Neural cell (in vitro differentiated cells): ENCODE data around the gene HSH2D. TPM values are rescaled to one million over a fixed set of nuclear protein-coding genes. Genes with fewer than 3 reads are reported as not detected.

ENCODE experiments used
- H2AFZ ChIP-seq: fragments of 200-600, 300-800 bp; sonication (generic), shearing (Covaris generic); 2 replicates; pipeline ENCODE4 v1.6.0; 2014; ENCODE audit warnings: low read depth, mild to moderate bottlenecking, antibody characterized with exemption, low read length, moderate library complexity
- H3F3A ChIP-seq: fragments of 200-600 bp; shearing (Covaris generic); 2 replicates; pipeline ENCODE4 v1.6.1; 2016; ENCODE audit warnings: mild to moderate bottlenecking, moderate library complexity, mixed read lengths, antibody characterized with exemption, low read length; ENCODE audit not compliant: insufficient read depth, poor library complexity, severe bottlenecking
- H3K27ac ChIP-seq: fragments of 200-600, 300-800 bp; sonication (generic), shearing (Covaris generic); 2 replicates; pipeline ENCODE4 v1.5.1; 2014; ENCODE audit warnings: mild to moderate bottlenecking, low read length, moderate library complexity
- H3K27me3 ChIP-seq: fragments of 300-800, 200-600 bp; sonication (generic), shearing (Covaris generic); 2 replicates; pipeline ENCODE4 v1.6.0; 2014; ENCODE audit warnings: mild to moderate bottlenecking, low read depth, low read length, moderate library complexity; ENCODE audit not compliant: insufficient read depth
- H3K36me3 ChIP-seq: fragments of 300-800, 200-600 bp; sonication (generic), shearing (Covaris generic); 2 replicates; pipeline ENCODE4 v1.5.1; 2014; ENCODE audit warnings: mild to moderate bottlenecking, antibody characterized with exemption, low read length, moderate library complexity; ENCODE audit not compliant: insufficient read depth
- H3K4me2 ChIP-seq: fragments of 300-800, 200-600 bp; sonication (generic), shearing (Covaris generic); 2 replicates; pipeline ENCODE4 v1.6.0; 2014; ENCODE audit warnings: mild to moderate bottlenecking, low read length
- H3K4me3 ChIP-seq: fragments of 300-800, 200-600 bp; sonication (generic), shearing (Covaris generic); 2 replicates; pipeline ENCODE4 v1.5.1; 2014; ENCODE audit warnings: mild to moderate bottlenecking, low read length, moderate library complexity
- H3K79me2 ChIP-seq: fragments of 200-600 bp; shearing (Covaris generic); replicated peaks from 2 replicates; pipeline ENCODE4 v1.6.0; 2014; ENCODE audit warnings: mild to moderate bottlenecking, low read length, moderate library complexity; ENCODE audit not compliant: insufficient read depth
- H3K9ac ChIP-seq: fragments of 300-800, 200-600 bp; sonication (generic), shearing (Covaris generic); 2 replicates; pipeline ENCODE4 v1.6.1; 2016; ENCODE audit warnings: mild to moderate bottlenecking, low read length, mixed read lengths
- H3K9me2 ChIP-seq: fragments of 200-600 bp; shearing (Covaris generic); 2 replicates; pipeline ENCODE4 v1.6.1; 2016; ENCODE audit warnings: mild to moderate bottlenecking, low read length, mixed read lengths; ENCODE audit not compliant: insufficient read depth
- H3K9me3 ChIP-seq: fragments of 200-600, 300-800 bp; sonication (generic), shearing (Covaris generic); 2 replicates; pipeline ENCODE4 v1.6.1; 2016; ENCODE audit warnings: mild to moderate bottlenecking, mixed run types, low read length, moderate library complexity, mixed read lengths
- H4K20me1 ChIP-seq: fragments of 200-600 bp; shearing (Covaris generic); 2 replicates; pipeline ENCODE4 v1.6.1; 2016; ENCODE audit warnings: mild to moderate bottlenecking, mixed run types; ENCODE audit not compliant: insufficient read depth
- CTCF ChIP-seq: fragments of 450-650 bp; IDR thresholded peaks from 2 replicates; pipeline ENCODE4 v1.5.1; 2014; ENCODE audit warnings: antibody characterized with exemption, mild to moderate bottlenecking, moderate library complexity; ENCODE audit not compliant: poor library complexity, severe bottlenecking
- EP300 ChIP-seq: fragments of 450-650 bp; conservative IDR thresholded peaks from 2 replicates; pipeline ENCODE4 v1.6.1; 2014; ENCODE audit warnings: antibody characterized with exemption, mild to moderate bottlenecking, moderate library complexity; ENCODE audit not compliant: poor library complexity, severe bottlenecking
- EZH2 ChIP-seq: fragments of 200-600, 300-800 bp; shearing (Covaris generic), sonication (generic); IDR thresholded peaks from 2 replicates; pipeline ENCODE4 v1.6.1; 2014; ENCODE audit warnings: antibody characterized with exemption, low read length, borderline replicate concordance, mild to moderate bottlenecking; ENCODE audit not compliant: insufficient read depth, poor library complexity, severe bottlenecking
- MXI1 ChIP-seq: fragments of 450-650 bp; conservative IDR thresholded peaks from 2 replicates; pipeline ENCODE4 v1.6.1; 2014; ENCODE audit warnings: antibody characterized with exemption, mild to moderate bottlenecking; ENCODE audit not compliant: poor library complexity, severe bottlenecking
- POLR2AphosphoS5 ChIP-seq: IDR thresholded peaks from 2 replicates; pipeline ENCODE4 v1.6.1; 2012
- RAD21 ChIP-seq: fragments of 450-650 bp; conservative IDR thresholded peaks from 2 replicates; pipeline ENCODE4 v1.6.1; 2014; ENCODE audit warnings: antibody characterized with exemption, mild to moderate bottlenecking, moderate library complexity
- REST ChIP-seq: IDR thresholded peaks from 2 replicates; pipeline ENCODE4 v1.6.1; 2012; ENCODE audit warnings: borderline replicate concordance
- SMC3 ChIP-seq: fragments of 450-650 bp; conservative IDR thresholded peaks from 2 replicates; pipeline ENCODE4 v1.6.1; 2014; ENCODE audit warnings: antibody characterized with exemption, mild to moderate bottlenecking, moderate library complexity; ENCODE audit not compliant: poor library complexity
- TAF1 ChIP-seq: IDR thresholded peaks from 2 replicates; pipeline ENCODE4 v1.6.1; 2012; ENCODE audit warnings: low read depth
- polyA plus RNA-seq: library from polyadenylated mRNA; depleted of rRNA; stranded (reverse); fragments of >200 nt; gene quantifications from 2 replicates; pipeline ENCODE4 v1.2.3, GENCODE V29; 2014

HSH2D gene
- polyA plus RNA-seq, 1 donor from 2014 or later, result not detected

GRCh38 chr19:16139752-16140151 lies 3.7 kb upstream of the HSH2D start:
- TF ChIP-seq CTCF (no peak), POLR2AphosphoS5 (no peak), TAF1 (no peak), SMC3 (no peak), MXI1 (no peak), EP300 (no peak), RAD21 (no peak), REST (no peak), EZH2 (no peak)
- no peaks in the 10 kb centered on the region for H3F3A ChIP-seq
- no peak overlapping the region for H2AFZ ChIP-seq
- no peaks in the 10 kb centered on the region for H3K79me2 ChIP-seq
- H3K36me3 ChIP-seq, result no peaks in the 10 kb centered on the region
- no peak overlapping the region for H3K4me2 ChIP-seq
- H3K9ac ChIP-seq, result no peak overlapping the region
- H3K4me3 ChIP-seq, result no peak overlapping the region
- H3K9me2 ChIP-seq, result no peaks in the 10 kb centered on the region
- H3K27me3 ChIP-seq, result no peaks in the 10 kb centered on the region
- no peak overlapping the region for H3K27ac ChIP-seq
- H3K9me3 ChIP-seq, result no peaks in the 10 kb centered on the region
- no peaks in the 10 kb centered on the region for H4K20me1 ChIP-seq

- Histone ChIP-seq H3F3A (no peaks in the 10 kb centered on the region), H3K4me2 (no peak overlapping the region), H3K27me3 (no peaks in the 10 kb centered on the region), H2AFZ (no peak overlapping the region), H3K4me3 (no peak overlapping the region), H3K27ac (no peak overlapping the region), H3K9ac (no peak overlapping the region), H3K9me2 (no peaks in the 10 kb centered on the region), H3K79me2 (no peaks in the 10 kb centered on the region), H3K36me3 (no peaks in the 10 kb centered on the region), H4K20me1 (no peaks in the 10 kb centered on the region), H3K9me3 (no peaks in the 10 kb centered on the region)
- TF ChIP-seq TAF1, result no peak
Observed at GRCh38 chr19:16141043-16141442, 2.4 kb upstream of the HSH2D start.

GRCh38 chr19:16142032-16142580 lies 1.4 kb upstream of the HSH2D start:
- no peak for TF ChIP-seq POLR2AphosphoS5
- TF ChIP-seq REST, result no peak
- no peak for TF ChIP-seq EZH2
- TF ChIP-seq EP300, result no peak
- TF ChIP-seq SMC3, result no peak
- no peak for TF ChIP-seq TAF1
- no peak for TF ChIP-seq RAD21
- no peak for TF ChIP-seq MXI1
- no peak for TF ChIP-seq CTCF
- no peaks in the 10 kb centered on the region for H3F3A ChIP-seq
- H3K27ac ChIP-seq, result no peak overlapping the region
- H3K79me2 ChIP-seq, result no peaks in the 10 kb centered on the region
- no peaks in the 10 kb centered on the region for H3K36me3 ChIP-seq
- H3K4me3 ChIP-seq, result no peak overlapping the region
- H4K20me1 ChIP-seq, result no peaks in the 10 kb centered on the region
- no peaks in the 10 kb centered on the region for H3K9me2 ChIP-seq
- H3K27me3 ChIP-seq, result no peaks in the 10 kb centered on the region
- no peak overlapping the region for H3K4me2 ChIP-seq
- H3K9ac ChIP-seq, result no peak overlapping the region
- no peaks in the 10 kb centered on the region for H3K9me3 ChIP-seq
- H2AFZ ChIP-seq, result no peak overlapping the region
